DOHH2 (cell line): ENCODE results near the gene CARD10.

Experiments used
- H3F3A ChIP-seq: fragments of 200-600 bp; sonication (generic), shearing (Covaris generic); 2 replicates; pipeline ENCODE4 v1.6.0; 2016; ENCODE audit warnings: antibody characterized with exemption, mild to moderate bottlenecking; ENCODE audit not compliant: control insufficient read depth, insufficient read depth
- H3K27ac ChIP-seq: fragments of 200-600 bp; sonication (generic); 2 replicates; pipeline ENCODE4 v1.5.1; 2014; ENCODE audit warnings: low read depth, mild to moderate bottlenecking, low read length, moderate library complexity
- H3K27me3 ChIP-seq: fragments of 200-600 bp; sonication (generic); 2 replicates; pipeline ENCODE4 v1.6.1; 2014; ENCODE audit warnings: mild to moderate bottlenecking, low read length, mixed read lengths; ENCODE audit not compliant: control insufficient read depth
- H3K36me3 ChIP-seq: fragments of 200-600 bp; sonication (generic); 2 replicates; pipeline ENCODE4 v1.6.1; 2014; ENCODE audit warnings: mild to moderate bottlenecking, low read length, moderate library complexity, mixed read lengths; ENCODE audit not compliant: control insufficient read depth
- H3K4me1 ChIP-seq: fragments of 200-600 bp; sonication (generic); 2 replicates; pipeline ENCODE4 v1.6.1; 2014; ENCODE audit warnings: mild to moderate bottlenecking, low read length, mixed read lengths; ENCODE audit not compliant: control insufficient read depth
- H3K4me2 ChIP-seq: fragments of 200-600 bp; sonication (generic); 2 replicates; pipeline ENCODE4 v1.6.0; 2014; ENCODE audit warnings: mild to moderate bottlenecking, low read length, moderate library complexity
- H3K4me3 ChIP-seq: fragments of 200-600 bp; sonication (generic); 2 replicates; pipeline ENCODE4 v1.5.1; 2014; ENCODE audit warnings: mild to moderate bottlenecking, low read length, mixed read lengths
- H3K79me2 ChIP-seq: fragments of 200-600 bp; sonication (generic); 2 replicates; pipeline ENCODE4 v1.6.1; 2014; ENCODE audit warnings: mild to moderate bottlenecking, low read length, mixed read lengths; ENCODE audit not compliant: control insufficient read depth
- H3K9me2 ChIP-seq: fragments of 200-600 bp; sonication (generic); replicated peaks from 2 replicates; pipeline ENCODE4 v1.6.1; 2014; ENCODE audit warnings: mild to moderate bottlenecking, low read length, mixed read lengths; ENCODE audit not compliant: control insufficient read depth
- H3K9me3 ChIP-seq: fragments of 200-600 bp; sonication (generic); 2 replicates; pipeline ENCODE4 v1.6.1; 2014; ENCODE audit warnings: antibody characterized with exemption, low read length, mixed read lengths; ENCODE audit not compliant: control insufficient read depth, insufficient read depth
- H4K20me1 ChIP-seq: fragments of 200-600 bp; sonication (generic); 2 replicates; pipeline ENCODE4 v1.6.0; 2014; ENCODE audit warnings: low read depth, mild to moderate bottlenecking, antibody characterized with exemption, low read length, moderate library complexity; ENCODE audit not compliant: control insufficient read depth, insufficient read depth
- EZH2phosphoT487 ChIP-seq: fragments of 200-600 bp; sonication (generic); IDR thresholded peaks from 2 replicates; pipeline ENCODE4 v1.6.1; 2017; ENCODE audit warnings: borderline replicate concordance, mild to moderate bottlenecking, antibody characterized with exemption, low read length, moderate library complexity, mixed read lengths
- TF ChIP-seq, protein P1 (sequence below): fragments of 200-600 bp; sonication (generic); IDR thresholded peaks from one replicate; pipeline ENCODE4 v1.5.1; 2014; ENCODE audit warnings: antibody characterized with exemption, mild to moderate bottlenecking, low read depth, low read length; ENCODE audit not compliant: poor library complexity, severe bottlenecking

CARD10 gene

GRCh38 chr22:37515901-37516300 lies 3.3 kb downstream of the CARD10 start:
- Histone ChIP-seq H3K79me2 (no peaks in the 10 kb centered on the region), H3K36me3 (no peaks in the 10 kb centered on the region), H3K9me3 (no peaks in the 10 kb centered on the region), H3K4me1 (no peaks in the 10 kb centered on the region), H3K27ac (no peak overlapping the region), H4K20me1 (no peaks in the 10 kb centered on the region), H3K4me2 (no peak overlapping the region), H3K4me3 (no peak overlapping the region), H3F3A (no peaks in the 10 kb centered on the region), H3K9me2 (no peaks in the 10 kb centered on the region), H3K27me3 (peaks cover 36% of the 10 kb centered on the region)
- no peak for TF ChIP-seq EZH2phosphoT487
- TF ChIP-seq, protein P1, sequence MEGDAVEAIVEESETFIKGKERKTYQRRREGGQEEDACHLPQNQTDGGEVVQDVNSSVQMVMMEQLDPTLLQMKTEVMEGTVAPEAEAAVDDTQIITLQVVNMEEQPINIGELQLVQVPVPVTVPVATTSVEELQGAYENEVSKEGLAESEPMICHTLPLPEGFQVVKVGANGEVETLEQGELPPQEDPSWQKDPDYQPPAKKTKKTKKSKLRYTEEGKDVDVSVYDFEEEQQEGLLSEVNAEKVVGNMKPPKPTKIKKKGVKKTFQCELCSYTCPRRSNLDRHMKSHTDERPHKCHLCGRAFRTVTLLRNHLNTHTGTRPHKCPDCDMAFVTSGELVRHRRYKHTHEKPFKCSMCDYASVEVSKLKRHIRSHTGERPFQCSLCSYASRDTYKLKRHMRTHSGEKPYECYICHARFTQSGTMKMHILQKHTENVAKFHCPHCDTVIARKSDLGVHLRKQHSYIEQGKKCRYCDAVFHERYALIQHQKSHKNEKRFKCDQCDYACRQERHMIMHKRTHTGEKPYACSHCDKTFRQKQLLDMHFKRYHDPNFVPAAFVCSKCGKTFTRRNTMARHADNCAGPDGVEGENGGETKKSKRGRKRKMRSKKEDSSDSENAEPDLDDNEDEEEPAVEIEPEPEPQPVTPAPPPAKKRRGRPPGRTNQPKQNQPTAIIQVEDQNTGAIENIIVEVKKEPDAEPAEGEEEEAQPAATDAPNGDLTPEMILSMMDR, result no peak

GRCh38 chr22:37514526-37515051 lies 4.6 kb downstream of the CARD10 start:
- H4K20me1 ChIP-seq, result no peaks in the 10 kb centered on the region
- H3K9me2 ChIP-seq, result no peaks in the 10 kb centered on the region
- no peak overlapping the region for H3K4me2 ChIP-seq
- H3K79me2 ChIP-seq, result no peaks in the 10 kb centered on the region
- H3K27ac ChIP-seq, result no peak overlapping the region
- H3K36me3 ChIP-seq, result no peaks in the 10 kb centered on the region
- H3K9me3 ChIP-seq, result no peaks in the 10 kb centered on the region
- no peak for TF ChIP-seq EZH2phosphoT487
- TF ChIP-seq, protein P1, result no peak
- no peaks in the 10 kb centered on the region for H3K4me1 ChIP-seq
- peaks cover 31% of the 10 kb centered on the region for H3K27me3 ChIP-seq
- H3K4me3 ChIP-seq, result no peak overlapping the region
- H3F3A ChIP-seq, result no peaks in the 10 kb centered on the region

- Histone ChIP-seq H3K4me1 (no peaks in the 10 kb centered on the region), H3K79me2 (no peaks in the 10 kb centered on the region), H3K9me3 (no peaks in the 10 kb centered on the region), H3K36me3 (no peaks in the 10 kb centered on the region), H3K4me2 (no peak overlapping the region), H3K4me3 (no peak overlapping the region), H3K9me2 (no peaks in the 10 kb centered on the region), H3K27me3 (peaks cover 26% of the 10 kb centered on the region), H3F3A (no peaks in the 10 kb centered on the region), H4K20me1 (no peaks in the 10 kb centered on the region), H3K27ac (no peak overlapping the region)
- TF ChIP-seq, protein P1, result no peak
- no peak for TF ChIP-seq EZH2phosphoT487
These were observed 7.7 kb downstream of the CARD10 start for GRCh38 chr22:37511395-37512104.
